Measurements from ENCODE around the gene AQR.
"Not testable (repeated sequence)": the region's sequence is repeated elsewhere in the genome, so short reads cannot be mapped to it uniquely, and the experiment has no call there.

The AQR gene

DNA sequence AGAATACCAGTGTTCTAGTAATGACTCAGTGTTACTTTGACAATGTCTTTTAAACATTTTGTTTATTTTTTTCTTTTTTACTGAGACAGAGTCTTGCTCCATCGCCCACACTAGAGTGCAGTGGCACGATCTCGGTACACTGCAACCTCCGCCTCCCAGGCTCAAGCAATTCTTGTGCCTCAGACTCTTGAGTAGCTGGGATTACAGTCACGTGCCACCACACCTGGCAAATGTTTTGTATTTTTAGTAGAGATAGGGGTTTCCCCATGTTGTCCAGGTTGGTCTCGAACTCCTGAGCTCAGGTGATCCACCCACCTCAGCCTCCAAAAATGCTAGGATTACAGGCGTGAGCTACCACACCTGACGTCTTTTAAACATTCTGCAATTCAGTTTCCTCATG lies 15.7 kb downstream of the AQR start:
- DNase-seq (ENCODE audit: low spot score) = no peak

DNA sequence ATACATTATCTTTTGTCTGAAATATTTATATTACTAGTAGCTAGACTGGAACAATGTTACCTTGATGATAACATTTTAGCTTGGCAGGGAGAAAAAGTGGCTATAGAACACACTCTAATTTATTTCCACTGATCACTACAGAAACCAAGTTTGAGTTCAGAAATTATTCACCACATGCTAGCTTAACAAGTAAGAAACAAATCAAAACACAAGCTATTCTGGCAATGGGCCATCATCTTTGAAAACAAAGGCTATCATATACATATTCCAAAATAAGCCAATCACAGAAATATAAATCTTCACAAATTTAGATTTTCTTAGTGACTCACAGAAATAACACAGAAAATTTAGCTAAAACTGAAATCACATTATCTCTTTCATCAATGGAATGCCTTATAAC lies 17.1 kb downstream of the AQR start:
- DNase-seq (ENCODE audit: low spot score) = no peak

DNA sequence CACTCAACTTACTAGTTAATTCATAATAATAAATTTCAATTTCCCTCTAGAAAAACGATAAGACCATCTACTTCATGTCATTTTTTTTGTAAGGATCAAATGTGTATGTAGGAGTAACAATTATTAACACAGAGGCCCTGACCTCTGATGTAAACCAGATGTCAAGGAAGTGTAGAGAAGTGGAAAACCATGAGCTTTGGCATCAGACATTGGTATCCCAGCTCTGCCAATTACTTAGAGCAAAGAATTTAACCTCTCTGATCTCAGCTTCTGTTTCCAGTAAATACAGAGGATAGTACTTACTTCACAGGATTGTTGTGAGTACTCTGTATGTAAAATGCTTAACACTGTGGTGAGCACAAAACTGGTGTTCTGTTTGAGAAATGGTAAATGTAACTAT lies 17.5 kb downstream of the AQR start:
- no peak for DNase-seq (ENCODE audit: low spot score)

DNA sequence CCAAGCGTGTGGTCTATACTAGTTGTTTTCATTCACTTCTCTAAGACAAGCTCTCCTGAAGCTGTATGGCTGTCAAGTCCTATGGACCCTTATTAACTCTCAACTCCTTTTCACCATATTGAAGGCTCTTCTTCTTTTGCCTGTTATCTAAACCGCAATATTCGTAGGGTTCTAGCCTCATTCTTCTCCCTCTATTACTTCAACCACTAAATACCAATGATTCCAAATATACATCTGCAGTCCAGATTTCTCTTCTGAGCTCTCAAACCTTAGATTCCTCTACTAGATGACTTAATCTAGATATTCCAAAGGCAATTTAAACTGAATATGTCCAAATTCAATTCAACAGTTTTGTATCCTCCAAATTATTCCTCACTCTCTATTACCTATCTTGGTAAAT lies 24.6 kb downstream of the AQR start:
- DNase-seq (ENCODE audit: low spot score) = no peak

DNA sequence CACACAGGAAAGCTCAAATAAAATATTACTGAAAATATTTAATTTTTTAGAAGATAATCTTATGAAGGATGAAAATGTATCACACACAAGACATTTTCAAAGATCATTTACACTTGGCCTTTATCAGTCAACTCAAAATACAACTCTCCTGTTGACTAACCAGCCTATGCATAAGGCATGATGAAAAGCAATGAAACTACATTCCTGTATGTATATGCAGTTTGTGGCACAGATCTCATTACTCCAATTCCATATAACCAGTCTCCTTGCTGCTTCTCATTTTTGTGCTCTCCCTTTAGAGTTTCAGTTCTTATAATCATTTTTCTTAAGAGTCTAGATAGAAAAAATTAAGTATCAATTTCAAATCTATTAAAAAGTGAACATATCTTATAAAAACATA lies 25.8 kb downstream of the AQR start:
- no peak for DNase-seq (ENCODE audit: low spot score)

DNA sequence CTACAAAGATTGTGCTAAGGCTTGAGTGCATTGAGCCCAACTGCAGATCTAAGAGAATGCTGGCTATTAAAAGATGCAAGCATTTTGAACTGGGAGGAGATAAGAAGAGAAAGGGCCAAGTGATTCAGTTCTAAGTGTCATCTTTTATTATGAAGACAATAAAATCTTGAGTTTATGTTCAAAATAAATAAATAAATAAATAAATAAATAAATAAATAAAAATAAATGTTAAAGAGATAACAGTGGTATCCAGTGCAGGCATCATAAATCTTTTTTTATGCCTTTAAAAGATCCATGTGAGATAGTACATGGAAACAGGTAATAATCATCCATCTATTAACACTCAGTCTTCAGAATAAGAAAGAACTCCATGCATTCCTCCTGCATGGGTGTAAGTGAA lies 26.3 kb downstream of the AQR start:
- DNase-seq (ENCODE audit: low spot score) = not testable (repeated sequence)

DNA sequence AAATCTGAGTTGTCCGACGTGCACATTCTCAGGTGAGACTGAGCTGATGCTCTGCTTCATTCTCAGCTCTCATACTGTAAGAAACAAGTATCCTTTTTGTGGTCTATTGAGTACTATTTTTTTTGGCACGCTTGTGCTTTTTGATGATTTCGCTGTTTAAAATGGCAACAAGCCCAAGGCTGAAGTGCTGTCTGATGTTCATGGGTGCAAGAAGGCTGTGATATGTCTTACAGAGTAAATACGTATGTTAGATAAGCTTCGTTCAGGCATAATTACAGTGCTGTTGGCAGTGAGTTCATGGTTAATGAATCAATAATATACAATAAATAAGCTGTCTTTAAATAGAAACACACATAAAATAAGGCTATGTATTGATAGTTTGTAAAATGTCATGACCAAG lies 27.2 kb downstream of the AQR start:
- DNase-seq (ENCODE audit: low spot score) = no peak

DNA sequence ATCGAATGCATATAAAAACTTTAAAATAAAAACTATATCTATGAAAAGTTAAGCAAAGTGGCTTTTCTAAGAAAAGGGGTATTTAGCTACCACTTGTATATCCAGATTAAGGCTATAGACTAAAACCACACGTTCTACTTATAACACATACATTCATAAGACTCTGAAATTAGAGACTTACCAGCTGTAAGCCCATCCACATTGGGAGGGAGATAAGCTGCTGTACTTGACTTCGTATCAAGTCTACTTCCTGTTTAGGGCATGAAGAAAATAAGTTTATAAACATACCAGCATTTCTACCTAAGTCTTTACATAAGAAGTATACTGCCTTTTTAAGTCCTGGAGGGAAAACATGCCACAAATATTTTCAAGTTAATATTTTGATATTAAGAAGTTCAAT lies 27.7 kb downstream of the AQR start:
- no peak for DNase-seq (ENCODE audit: low spot score)

DNA sequence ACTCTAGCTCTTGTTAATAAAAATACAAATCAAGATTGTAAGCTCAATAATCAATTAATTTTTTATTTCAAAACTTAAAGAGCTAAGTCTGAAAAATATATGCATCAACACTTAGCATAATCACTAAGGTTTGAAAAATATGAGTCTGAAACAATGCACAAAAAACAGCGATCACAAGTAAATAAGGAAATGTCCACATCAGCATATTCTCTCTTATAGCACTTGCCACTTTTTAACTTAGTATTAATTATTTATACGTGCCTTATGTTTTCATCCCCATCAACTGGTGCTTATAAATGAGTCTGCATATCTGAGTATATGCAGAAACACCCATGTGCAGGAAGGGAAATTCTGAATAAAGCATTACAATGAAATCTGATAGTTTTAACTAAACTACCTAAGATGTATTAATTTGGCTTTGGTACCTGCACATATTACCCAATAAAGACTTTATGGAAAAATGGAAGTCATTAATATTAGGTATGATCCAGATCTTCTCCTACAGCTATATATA lies 28.3 kb downstream of the AQR start:
- DNase-seq (ENCODE audit: low spot score) = no peak

DNA sequence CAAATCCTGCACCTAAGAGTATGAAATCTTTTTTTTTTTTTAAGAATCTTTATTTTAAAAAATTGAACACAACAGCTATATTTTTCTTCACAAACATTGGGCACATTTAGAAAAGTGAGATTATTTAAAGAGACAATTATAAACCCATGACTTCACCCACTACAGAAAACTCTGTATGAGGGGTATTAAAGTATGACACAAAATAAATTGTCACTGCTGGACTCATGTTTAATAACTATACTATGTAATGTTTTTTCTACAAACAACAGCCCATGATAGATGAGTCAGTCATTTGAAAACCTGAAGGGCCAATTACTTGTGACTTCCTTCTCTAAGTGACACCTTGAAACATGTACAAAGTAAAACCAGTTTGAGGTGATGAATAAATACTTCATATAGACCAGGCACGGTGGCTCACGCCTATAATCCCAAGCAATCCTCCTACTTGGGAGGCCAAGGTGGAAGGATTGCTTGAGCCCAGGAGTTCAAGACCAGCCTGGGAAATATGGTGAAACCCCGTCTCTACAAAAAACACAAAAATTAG lies 36.0 kb downstream of the AQR start:
- no peak for DNase-seq (ENCODE audit: low spot score)

DNA sequence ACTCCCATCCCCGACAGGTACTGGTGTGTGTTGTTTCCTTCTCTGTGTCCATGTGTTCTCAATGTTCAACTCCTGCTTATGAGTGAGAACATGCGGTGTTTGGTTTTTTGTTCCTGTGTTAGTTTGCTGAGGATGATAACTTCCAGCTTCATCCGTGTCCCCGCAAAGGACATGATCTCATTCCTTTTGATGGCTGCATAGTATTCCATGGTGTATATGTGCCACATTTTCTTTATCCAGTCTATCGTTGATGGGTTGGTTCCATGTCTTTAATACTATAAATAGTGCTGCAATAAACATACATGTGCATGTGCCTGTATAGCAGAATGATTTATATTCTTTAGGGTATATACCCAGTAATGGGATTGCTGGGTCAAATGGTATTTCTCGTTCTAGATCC lies 41.2 kb downstream of the AQR start:
- not testable (repeated sequence) for DNase-seq (ENCODE audit: low spot score)

DNA sequence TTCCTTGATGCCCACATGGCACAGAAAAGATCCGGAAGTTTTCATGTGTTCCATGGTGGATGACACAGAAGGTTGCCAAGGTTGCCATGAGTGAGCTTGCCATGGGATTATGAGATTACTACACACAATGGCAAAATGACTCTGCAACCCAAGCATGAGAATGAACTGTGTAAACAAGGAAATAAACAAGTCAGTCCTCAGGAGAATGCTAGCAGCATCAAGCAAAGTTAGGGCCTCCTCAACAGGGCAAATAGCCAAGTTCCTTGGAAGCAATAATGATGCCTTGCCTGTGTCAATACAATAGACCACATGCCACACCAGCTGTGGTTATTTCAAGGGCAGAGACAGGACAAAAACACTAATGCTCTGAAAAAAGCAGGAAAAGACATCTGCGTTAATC lies 41.8 kb downstream of the AQR start:
- no peak for DNase-seq (ENCODE audit: low spot score)

DNA sequence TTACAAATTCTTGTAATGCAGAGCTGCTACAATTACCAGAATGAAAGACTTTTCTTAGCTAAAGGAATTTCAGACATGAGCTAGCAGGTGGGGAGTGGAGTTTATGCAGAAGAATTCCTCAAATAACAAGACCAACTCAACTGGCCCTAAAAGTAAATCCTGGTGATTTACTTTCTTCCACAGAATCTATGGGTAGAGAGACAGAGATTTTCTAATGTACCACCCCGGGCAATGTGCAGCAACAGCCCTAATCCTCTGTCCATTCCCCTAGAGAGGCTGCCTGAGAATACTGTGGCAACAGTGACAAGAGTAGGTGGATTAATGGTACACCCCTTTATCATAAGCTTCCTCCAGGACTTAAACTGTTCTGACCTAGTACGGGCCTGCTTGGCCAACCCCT lies 55.2 kb downstream of the AQR start:
- no peak for DNase-seq (ENCODE audit: low spot score)

DNA sequence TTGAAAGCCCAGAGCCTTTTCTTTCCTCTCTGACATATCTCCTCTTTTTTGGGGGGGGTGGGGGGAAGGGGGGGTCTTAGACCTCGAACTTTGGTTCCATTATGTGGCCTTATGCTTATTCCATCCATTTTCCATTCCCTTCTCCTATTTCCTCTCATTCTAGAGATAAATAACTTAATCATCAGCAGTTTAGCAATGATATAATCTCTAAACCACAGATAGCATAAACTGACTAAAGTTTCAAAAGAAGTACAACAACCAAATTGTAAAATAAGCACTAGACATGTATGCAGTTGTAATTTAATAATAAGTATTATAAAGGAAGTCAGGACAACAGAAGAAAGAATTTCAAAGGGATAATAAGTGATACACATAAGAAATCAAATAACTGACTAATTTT lies 64.5 kb downstream of the AQR start:
- DNase-seq (ENCODE audit: low spot score) = no peak

DNA sequence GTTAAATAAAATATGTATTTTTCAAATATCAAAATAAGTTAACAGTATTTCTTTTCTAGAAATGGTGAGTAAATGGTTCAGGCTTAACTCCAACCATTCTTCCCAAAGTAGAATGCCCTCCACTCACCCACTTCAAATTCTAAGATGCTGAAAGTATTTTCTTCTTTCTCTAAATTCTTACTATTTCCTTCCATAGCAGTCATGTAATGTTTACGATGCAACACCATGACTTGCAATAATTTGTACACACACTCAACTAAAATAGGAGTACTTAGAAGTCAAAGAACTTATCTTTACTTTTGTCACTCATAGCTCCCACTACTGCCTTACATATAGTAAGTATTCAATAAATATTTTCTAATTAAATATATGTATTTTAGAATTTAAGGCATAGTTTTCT lies 65.0 kb downstream of the AQR start:
- DNase-seq (ENCODE audit: low spot score) = no peak

DNA sequence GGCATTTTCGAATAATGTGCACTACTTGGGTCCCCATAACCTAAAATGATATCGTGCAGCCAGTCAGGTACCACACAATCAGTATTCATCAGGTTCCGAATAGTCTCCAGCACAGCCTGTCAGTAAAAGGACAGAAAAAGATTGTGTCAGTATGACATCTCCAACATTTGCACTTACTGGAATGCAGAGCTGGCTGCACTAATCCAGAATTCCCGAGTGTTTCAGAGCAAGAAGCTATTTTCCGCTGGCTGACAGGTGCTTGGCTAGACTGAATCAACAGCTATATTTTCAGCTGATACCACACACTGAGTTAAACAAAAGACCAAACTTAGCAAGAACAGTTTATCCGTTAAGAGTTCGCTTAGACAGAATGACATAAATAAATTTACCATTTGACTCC lies 68.8 kb downstream of the AQR start:
- no peak for DNase-seq (ENCODE audit: low spot score)

DNA sequence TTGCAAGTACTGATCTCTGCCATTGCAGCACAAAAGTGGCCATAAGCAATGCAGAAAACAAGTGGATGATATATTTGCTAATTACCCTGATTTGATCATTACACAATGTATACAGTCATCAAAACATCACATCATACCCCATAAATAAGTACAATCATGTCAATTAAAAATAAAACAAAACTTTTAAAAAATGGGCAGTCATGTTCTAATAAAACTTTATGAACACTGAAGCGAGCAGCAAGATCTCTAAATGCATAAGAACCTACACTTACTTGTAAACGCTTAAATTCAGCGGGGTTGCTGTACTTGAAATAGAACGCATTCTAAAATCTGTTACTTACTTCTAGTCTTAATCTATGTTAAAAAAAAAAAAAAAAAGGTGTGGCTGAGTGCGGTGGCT lies 73.4 kb downstream of the AQR start:
- no peak for DNase-seq (ENCODE audit: low spot score)

DNA sequence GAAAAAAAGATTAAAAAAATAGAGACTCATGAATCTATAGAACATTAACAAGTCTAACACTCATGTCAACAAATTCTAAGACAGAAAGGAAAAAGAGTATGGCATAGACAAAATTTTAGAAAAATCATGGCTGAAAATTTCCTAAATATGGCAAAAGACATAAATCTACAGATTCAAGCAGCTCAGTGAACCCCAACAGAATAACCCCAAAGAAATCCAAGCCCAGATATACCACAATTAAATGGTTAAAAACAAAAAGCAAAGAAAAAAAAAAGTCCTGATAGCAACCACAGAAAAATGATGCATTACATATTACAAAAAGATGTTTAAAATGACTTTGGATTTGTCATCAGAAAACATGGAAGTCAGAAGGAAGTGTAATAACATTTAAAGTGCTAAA lies 75.6 kb downstream of the AQR start:
- DNase-seq (ENCODE audit: low spot score) = no peak

DNA sequence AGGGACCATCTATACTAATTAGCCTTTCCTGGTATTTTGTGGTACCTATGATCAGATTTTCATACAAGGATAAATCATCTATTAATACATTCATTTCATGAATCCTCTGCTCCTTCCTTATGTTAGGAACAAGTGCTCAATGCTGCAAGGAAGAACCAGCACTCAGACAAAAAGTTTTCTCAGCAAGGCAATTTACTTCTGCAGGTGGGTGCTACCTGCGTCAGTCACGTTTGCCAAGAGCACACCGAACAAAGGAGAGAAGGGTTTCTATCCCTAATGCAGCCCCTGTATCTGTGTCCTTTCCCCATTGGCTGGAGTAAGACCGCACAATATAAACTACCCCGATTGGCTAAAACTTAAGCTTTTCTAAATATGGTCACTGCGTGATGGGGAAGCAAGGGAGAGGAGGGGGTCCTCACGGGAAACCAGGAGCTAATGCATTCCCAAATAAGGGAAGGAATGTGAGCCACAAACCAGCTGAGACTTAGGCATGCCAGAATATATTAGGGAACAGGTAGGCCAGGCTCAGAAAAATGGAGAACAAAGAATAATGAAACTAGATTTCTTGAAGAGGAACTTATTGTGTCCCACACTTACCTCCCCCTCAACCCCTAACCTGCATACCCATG lies 76.5 kb downstream of the AQR start:
- DNase-seq (ENCODE audit: low spot score) = no peak

DNA sequence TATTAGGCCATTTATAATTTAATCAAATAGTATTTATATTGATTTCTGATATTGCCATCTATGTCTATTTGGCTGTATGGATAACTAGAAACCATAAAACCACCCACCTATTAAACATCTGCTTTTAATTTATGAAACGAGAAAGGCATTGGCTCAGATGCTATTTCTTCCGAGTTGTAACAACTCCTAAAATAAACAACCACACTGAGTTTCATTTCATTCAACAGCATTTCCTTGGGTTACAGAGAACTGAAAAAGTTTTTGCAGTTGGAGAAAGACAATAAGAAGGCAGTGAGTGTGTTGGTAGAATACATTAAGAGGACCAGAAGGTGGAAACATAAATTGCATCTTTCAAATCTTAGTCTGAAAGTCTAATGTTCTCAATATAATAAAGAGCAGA lies 79.1 kb downstream of the AQR start:
- no peak for DNase-seq (ENCODE audit: low spot score)

DNA sequence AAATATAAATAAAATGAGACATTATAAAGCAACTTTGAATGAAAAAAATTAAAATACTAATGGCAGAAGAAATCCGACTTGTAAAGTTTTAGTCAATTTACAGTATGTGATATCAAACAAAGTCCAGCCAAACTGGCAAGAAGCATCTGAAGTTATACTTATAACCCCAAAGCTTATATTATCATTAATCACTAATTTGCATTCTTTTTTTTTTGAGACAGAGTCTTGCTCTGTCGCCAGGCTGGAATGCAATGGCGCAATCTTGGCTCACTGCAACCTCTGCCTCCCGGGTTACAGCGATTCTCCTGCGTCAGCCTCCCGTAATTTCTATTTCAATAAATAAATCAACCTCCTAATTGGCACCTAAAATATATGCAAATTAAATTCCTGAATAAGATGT lies 80.1 kb downstream of the AQR start:
- no peak for DNase-seq (ENCODE audit: low spot score)

DNA sequence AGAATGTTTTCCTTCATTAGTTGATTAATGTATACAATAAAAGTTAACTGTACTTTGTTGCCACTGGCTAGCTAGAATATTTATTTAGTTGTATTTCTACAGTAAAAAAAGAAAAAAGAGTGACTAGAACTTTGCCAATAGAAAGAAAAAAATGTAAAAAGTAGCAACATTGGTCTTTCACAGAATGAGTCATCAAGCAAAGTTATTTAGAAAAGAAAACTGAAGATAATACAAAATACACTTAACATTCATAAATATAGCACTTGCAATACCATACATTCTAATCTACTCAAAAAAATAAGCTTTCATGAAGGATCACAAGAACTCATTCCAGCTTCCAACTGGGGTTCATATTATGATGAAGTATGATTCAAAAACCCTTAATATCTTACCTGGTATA lies 83.4 kb downstream of the AQR start:
- DNase-seq (ENCODE audit: low spot score) = no peak

DNA sequence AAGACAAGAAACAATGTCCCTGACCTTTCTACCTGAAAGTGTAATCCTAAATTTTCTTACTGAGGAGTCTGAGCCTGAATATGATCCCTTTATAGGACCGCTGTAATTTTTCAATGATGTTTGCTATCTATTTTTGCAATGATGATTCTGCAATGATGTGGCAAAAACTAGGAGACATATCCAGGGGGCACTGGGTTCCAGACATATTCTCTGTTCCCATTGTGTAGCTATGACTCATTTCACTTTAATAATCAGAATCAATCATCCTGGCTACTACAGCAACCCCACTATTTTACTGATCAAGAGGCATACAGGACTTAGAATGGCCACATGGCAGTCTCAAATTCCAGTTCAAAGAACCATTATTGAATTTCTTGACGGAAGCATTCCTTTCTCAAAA lies 85.9 kb downstream of the AQR start:
- no peak for DNase-seq (ENCODE audit: low spot score)

DNA sequence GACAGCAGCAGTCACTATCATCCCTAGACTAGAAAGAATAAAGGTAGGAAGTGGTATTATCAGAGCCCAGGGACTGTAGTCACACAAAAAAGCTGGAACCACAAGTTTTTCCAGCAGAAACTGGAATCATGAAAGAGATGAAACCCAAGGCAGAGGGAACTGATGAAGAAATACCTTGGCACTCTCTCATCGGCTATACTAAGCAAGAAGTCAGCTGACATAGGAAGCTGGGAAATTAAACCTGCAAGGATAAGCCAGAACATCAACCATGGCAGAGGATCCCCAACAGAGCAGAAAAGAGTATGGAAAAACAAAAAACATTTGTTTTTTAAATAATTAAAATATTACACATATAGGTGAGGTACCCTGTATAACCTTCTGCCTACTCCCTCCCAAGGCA lies 86.5 kb downstream of the AQR start:
- DNase-seq (ENCODE audit: low spot score) = no peak

DNA sequence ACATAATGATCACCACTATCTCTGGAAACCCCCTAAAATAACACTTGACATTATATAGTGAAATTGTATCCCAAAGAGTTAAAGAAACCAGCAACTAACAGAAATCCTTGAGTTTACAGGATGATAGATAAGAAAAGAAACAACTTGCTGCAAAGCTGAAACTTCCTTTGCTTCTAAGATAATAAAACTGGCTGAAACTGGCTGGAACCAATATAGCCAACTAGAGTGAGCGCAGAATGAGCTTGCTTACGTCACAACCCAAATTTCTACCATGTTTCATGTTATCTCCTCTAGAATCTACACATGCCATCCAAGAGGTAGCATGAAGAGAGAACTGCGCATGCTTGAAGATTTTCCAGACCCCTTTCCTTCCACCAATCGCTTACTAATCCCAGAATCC lies 90.4 kb downstream of the AQR start:
- DNase-seq (ENCODE audit: low spot score) = no peak

All from SW480 (cell line).